Stomach (tissue), 4 donors: ENCODE measurements around the gene PSD4.

Experiments
- EP300 ChIP-seq: sonication (generic); formaldehyde crosslinking; IDR thresholded peaks from one replicate; pipeline ENCODE4 v1.6.1; 2017; ENCODE audit warnings: antibody characterized with exemption
- POLR2A ChIP-seq, 4 donors: fragments of 450-650 bp; IDR thresholded peaks; one replicate each; pipeline ENCODE4 v1.6.1; 2016; ENCODE audit warnings: antibody characterized with exemption in 4 of 4, control low read depth in 2 of 4, mild to moderate bottlenecking in 1 of 4, moderate library complexity in 1 of 4
- POLR2AphosphoS5 ChIP-seq, 3 donors: sonication (generic); formaldehyde crosslinking; IDR thresholded peaks; one replicate each; pipeline ENCODE4 v1.6.1; 2016; ENCODE audit warnings: antibody characterized with exemption in 3 of 3
- TF ChIP-seq, protein P1 (sequence below), 7 experiments: fragments of 450-650 bp in 4 of 7; fragments of 200-600 bp in 3 of 7; sonication (generic) in 3 of 7; IDR thresholded peaks; one replicate each; pipeline ENCODE4 v1.5.1; 2016 to 2019; ENCODE audit warnings: antibody characterized with exemption in 7 of 7, control low read depth in 2 of 7, mild to moderate bottlenecking in 1 of 7

- TF ChIP-seq POLR2AphosphoS5 (IDR thresholded peaks at IDR 0.05) (no peak), POLR2A (IDR thresholded peaks at IDR 0.05) (no peak), EP300 (no peak)
- TF ChIP-seq, protein P1, sequence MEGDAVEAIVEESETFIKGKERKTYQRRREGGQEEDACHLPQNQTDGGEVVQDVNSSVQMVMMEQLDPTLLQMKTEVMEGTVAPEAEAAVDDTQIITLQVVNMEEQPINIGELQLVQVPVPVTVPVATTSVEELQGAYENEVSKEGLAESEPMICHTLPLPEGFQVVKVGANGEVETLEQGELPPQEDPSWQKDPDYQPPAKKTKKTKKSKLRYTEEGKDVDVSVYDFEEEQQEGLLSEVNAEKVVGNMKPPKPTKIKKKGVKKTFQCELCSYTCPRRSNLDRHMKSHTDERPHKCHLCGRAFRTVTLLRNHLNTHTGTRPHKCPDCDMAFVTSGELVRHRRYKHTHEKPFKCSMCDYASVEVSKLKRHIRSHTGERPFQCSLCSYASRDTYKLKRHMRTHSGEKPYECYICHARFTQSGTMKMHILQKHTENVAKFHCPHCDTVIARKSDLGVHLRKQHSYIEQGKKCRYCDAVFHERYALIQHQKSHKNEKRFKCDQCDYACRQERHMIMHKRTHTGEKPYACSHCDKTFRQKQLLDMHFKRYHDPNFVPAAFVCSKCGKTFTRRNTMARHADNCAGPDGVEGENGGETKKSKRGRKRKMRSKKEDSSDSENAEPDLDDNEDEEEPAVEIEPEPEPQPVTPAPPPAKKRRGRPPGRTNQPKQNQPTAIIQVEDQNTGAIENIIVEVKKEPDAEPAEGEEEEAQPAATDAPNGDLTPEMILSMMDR (IDR thresholded peaks at IDR 0.05): no peak
Measured at GRCh38 chr2:113129519-113130078, 44.2 kb upstream of the PSD4 start.
